Tibial nerve (tissue), 4 donors: Measurements from ENCODE around the gene HLA-DRB1.
"Not testable (repeated sequence)": the region's sequence is repeated elsewhere in the genome, so short reads cannot be mapped to it uniquely, and the experiment has no call there.

Source experiments
- EP300 ChIP-seq, 2 donors: sonication (generic); formaldehyde crosslinking; IDR thresholded peaks; one replicate each; pipeline ENCODE4 v1.6.1; 2017; ENCODE audit warnings: antibody characterized with exemption in 2 of 2, mild to moderate bottlenecking in 1 of 2
- POLR2A ChIP-seq, 2 donors: fragments of 450-650 bp; IDR thresholded peaks; one replicate each; pipeline ENCODE4 v1.6.1; 2017; ENCODE audit warnings: antibody characterized with exemption in 2 of 2, mild to moderate bottlenecking in 2 of 2, moderate library complexity in 2 of 2
- TF ChIP-seq, protein P1 (sequence below), 5 experiments: fragments of 200-600 bp in 3 of 5; fragments of 450-650 bp in 2 of 5; sonication (generic) in 3 of 5; IDR thresholded peaks; one replicate each; pipeline ENCODE4 v1.5.1; 2016 to 2019; ENCODE audit warnings: antibody characterized with exemption in 5 of 5, mild to moderate bottlenecking in 3 of 5, moderate library complexity in 2 of 5

DNA sequence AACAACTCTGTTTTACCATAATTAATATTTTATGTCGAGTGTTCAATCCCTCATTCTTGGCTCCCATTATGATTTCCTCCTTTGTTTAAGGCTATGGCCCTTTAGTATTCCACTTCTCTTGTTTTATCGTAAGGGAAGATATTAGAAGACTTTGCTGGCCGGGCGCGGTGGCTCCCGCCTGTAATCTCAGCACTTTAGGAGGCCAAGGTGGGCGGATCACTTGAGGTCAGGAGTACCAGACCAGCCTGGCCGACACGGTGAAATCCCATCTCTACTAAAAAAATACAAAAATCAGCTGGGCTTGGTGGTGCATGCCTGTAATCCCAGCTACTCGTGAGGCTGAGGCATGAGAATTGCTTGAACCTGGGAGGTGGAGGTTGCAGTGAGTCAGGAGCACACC, 1.1 kb upstream of the HLA-DRB1 start:
- TF ChIP-seq POLR2A, EP300 (IDR thresholded peaks at IDR 0.05): not testable (repeated sequence)
- TF ChIP-seq, protein P1, sequence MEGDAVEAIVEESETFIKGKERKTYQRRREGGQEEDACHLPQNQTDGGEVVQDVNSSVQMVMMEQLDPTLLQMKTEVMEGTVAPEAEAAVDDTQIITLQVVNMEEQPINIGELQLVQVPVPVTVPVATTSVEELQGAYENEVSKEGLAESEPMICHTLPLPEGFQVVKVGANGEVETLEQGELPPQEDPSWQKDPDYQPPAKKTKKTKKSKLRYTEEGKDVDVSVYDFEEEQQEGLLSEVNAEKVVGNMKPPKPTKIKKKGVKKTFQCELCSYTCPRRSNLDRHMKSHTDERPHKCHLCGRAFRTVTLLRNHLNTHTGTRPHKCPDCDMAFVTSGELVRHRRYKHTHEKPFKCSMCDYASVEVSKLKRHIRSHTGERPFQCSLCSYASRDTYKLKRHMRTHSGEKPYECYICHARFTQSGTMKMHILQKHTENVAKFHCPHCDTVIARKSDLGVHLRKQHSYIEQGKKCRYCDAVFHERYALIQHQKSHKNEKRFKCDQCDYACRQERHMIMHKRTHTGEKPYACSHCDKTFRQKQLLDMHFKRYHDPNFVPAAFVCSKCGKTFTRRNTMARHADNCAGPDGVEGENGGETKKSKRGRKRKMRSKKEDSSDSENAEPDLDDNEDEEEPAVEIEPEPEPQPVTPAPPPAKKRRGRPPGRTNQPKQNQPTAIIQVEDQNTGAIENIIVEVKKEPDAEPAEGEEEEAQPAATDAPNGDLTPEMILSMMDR (IDR thresholded peaks at IDR 0.05), result not testable (repeated sequence)
